ENCODE measurements around the gene LMX1A.

The LMX1A gene

GRCh38 chr1:165392634-165393571, 36.4 kb upstream of the LMX1A start (continued):
- TF ChIP-seq ZNF768 (tag by site-specific recombination; IDR thresholded peaks at IDR 0.05) (no peak), PRDM2 (tag by site-specific recombination; IDR thresholded peaks at IDR 0.05; ENCODE audit: borderline replicate concordance) (no peak), ZNF561 (tag by site-specific recombination; IDR thresholded peaks at IDR 0.05; ENCODE audit: borderline replicate concordance) (no peak), ZNF362 (tag by site-specific recombination; IDR thresholded peaks at IDR 0.05) (no peak), ZFP41 (tag by site-specific recombination; IDR thresholded peaks at IDR 0.05; ENCODE audit: borderline replicate concordance) (no peak), HOXD13 (CRISPR knock-in tag; IDR thresholded peaks at IDR 0.05; ENCODE audit: borderline replicate concordance) (no peak), ZBTB6 (tag by site-specific recombination; IDR thresholded peaks at IDR 0.05) (0 out of 2 replicates have a peak, but pooled peaks have one; percentile 48), ZNF391 (tag by site-specific recombination; IDR thresholded peaks at IDR 0.05; ENCODE audit: borderline replicate concordance, low read depth) (0 out of 2 replicates have a peak, but pooled peaks have one; percentile 42), HOXC10 (CRISPR knock-in tag; IDR thresholded peaks at IDR 0.05) (no peak), ZNF18 (tag by site-specific recombination; IDR thresholded peaks at IDR 0.05) (no peak), ZNF837 (tag by site-specific recombination; IDR thresholded peaks at IDR 0.05) (no peak), ZNF704 (tag by site-specific recombination; IDR thresholded peaks at IDR 0.05) (no peak), ZNF138 (tag by site-specific recombination; IDR thresholded peaks at IDR 0.05; ENCODE audit: borderline replicate concordance) (no peak), ZNF223 (tag by site-specific recombination; IDR thresholded peaks at IDR 0.05) (no peak), ZNF585B (tag by site-specific recombination; IDR thresholded peaks at IDR 0.05) (no peak), HOXA7 (CRISPR knock-in tag; IDR thresholded peaks at IDR 0.05; ENCODE audit: borderline replicate concordance) (no peak), ZNF510 (tag by site-specific recombination; IDR thresholded peaks at IDR 0.05; ENCODE audit: insufficient replicate concordance) (no peak), GFI1B (tag by site-specific recombination; IDR thresholded peaks at IDR 0.05) (no peak), ZNF112 (tag by site-specific recombination; IDR thresholded peaks at IDR 0.05) (no peak), ZBTB17 (tag by site-specific recombination; IDR thresholded peaks at IDR 0.05) (peak; percentile 82), ZNF830 (tag by site-specific recombination; IDR thresholded peaks at IDR 0.05; ENCODE audit: low read depth) (no peak), YY1 (tag by site-specific recombination; IDR thresholded peaks at IDR 0.05) (no peak), SALL2 (tag by site-specific recombination; IDR thresholded peaks at IDR 0.05; ENCODE audit: borderline replicate concordance) (no peak), MZF1 (tag by site-specific recombination; IDR thresholded peaks at IDR 0.05; ENCODE audit: borderline replicate concordance) (peak; percentile 97; the same call in 1 of the 2 replicates), ZNF157 (tag by site-specific recombination; IDR thresholded peaks at IDR 0.05) (no peak), IKZF3 (tag by site-specific recombination; IDR thresholded peaks at IDR 0.05) (no peak), ZNF248 (tag by site-specific recombination; IDR thresholded peaks at IDR 0.05) (no peak), SP2 (tag by site-specific recombination; IDR thresholded peaks at IDR 0.05) (peak; percentile 67), ZNF426 (tag by site-specific recombination; IDR thresholded peaks at IDR 0.05) (no peak)

All from HEK293 (cell line).